ENCODE data around the gene IWS1. TPM values are rescaled to one million over a fixed set of nuclear protein-coding genes. Genes with fewer than 3 reads are reported as not detected.

The IWS1 gene

GRCh38 chr2:127437056-127437455, 89.2 kb downstream of the IWS1 start:
- DNase-seq, result no peak
- no peak overlapping the region for H2BK120ac ChIP-seq (ENCODE audit: low read depth, low read length)
- H3K79me2 ChIP-seq (ENCODE audit: control insufficient read depth, insufficient read depth, low read length), result no peaks in the 10 kb centered on the region
- no peaks in the 10 kb centered on the region for H3K27me3 ChIP-seq (ENCODE audit: insufficient read depth, low read length, poor library complexity)
- no peaks in the 10 kb centered on the region for H3K79me1 ChIP-seq (ENCODE audit: low read length)
- no peak overlapping the region for H3K4me3 ChIP-seq (ENCODE audit: low read length)
- H4K5ac ChIP-seq (ENCODE audit: low read length), result no peak overlapping the region
- H3K4ac ChIP-seq (ENCODE audit: low read depth, low read length), result no peak overlapping the region
- H3K4me1 ChIP-seq (ENCODE audit: control insufficient read depth, low read depth, low read length), result no peaks in the 10 kb centered on the region
- H2BK15ac ChIP-seq (replicated peaks; ENCODE audit: low read depth), result no peak overlapping the region
- no peak overlapping the region for H3K56ac ChIP-seq (ENCODE audit: low read length)
- no peaks in the 10 kb centered on the region for H3K36me3 ChIP-seq (ENCODE audit: control insufficient read depth, insufficient read depth, low read length)
- H2BK5ac ChIP-seq (ENCODE audit: low read length), result no peak overlapping the region
- H3K4me2 ChIP-seq (ENCODE audit: low read length), result no peak overlapping the region
- no peak overlapping the region for H3K23ac ChIP-seq (ENCODE audit: low read length)
- no peak overlapping the region for H3K18ac ChIP-seq (ENCODE audit: low read length)
- H3K27ac ChIP-seq (ENCODE audit: low read depth, low read length), result no peak overlapping the region
- H4K8ac ChIP-seq (ENCODE audit: low read depth, low read length), result no peak overlapping the region
- no CpG with 5 or more reads among the region's 9 CpGs for WGBS (ENCODE audit: extremely low coverage, insufficient coverage, low lambda C conversion rate)
- no peak overlapping the region for H2AK5ac ChIP-seq (ENCODE audit: low read length)
- no peak overlapping the region for H3K9ac ChIP-seq (ENCODE audit: low read length)

- H3K4me2 ChIP-seq (ENCODE audit: low read length), result no peak overlapping the region
- no peak for DNase-seq
- no CpG with 5 or more reads among the region's 6 CpGs for WGBS (ENCODE audit: extremely low coverage, insufficient coverage, low lambda C conversion rate)
- no peaks in the 10 kb centered on the region for H3K36me3 ChIP-seq (ENCODE audit: control insufficient read depth, insufficient read depth, low read length)
- H3K27ac ChIP-seq (ENCODE audit: low read depth, low read length), result no peak overlapping the region
- H3K4me1 ChIP-seq (ENCODE audit: control insufficient read depth, low read depth, low read length), result no peaks in the 10 kb centered on the region
- H4K8ac ChIP-seq (ENCODE audit: low read depth, low read length), result no peak overlapping the region
- no peak overlapping the region for H4K5ac ChIP-seq (ENCODE audit: low read length)
- no peaks in the 10 kb centered on the region for H3K27me3 ChIP-seq (ENCODE audit: insufficient read depth, low read length, poor library complexity)
- no peak overlapping the region for H3K4ac ChIP-seq (ENCODE audit: low read depth, low read length)
- H3K79me1 ChIP-seq (ENCODE audit: low read length), result no peaks in the 10 kb centered on the region
- no peak overlapping the region for H3K9ac ChIP-seq (ENCODE audit: low read length)
- H2BK120ac ChIP-seq (ENCODE audit: low read depth, low read length), result no peak overlapping the region
- no peak overlapping the region for H2BK5ac ChIP-seq (ENCODE audit: low read length)
- H3K23ac ChIP-seq (ENCODE audit: low read length), result no peak overlapping the region
- no peak overlapping the region for H2BK15ac ChIP-seq (replicated peaks; ENCODE audit: low read depth)
- no peaks in the 10 kb centered on the region for H3K79me2 ChIP-seq (ENCODE audit: control insufficient read depth, insufficient read depth, low read length)
- H3K18ac ChIP-seq (ENCODE audit: low read length), result no peak overlapping the region
- H3K56ac ChIP-seq (ENCODE audit: low read length), result no peak overlapping the region
- H3K4me3 ChIP-seq (ENCODE audit: low read length), result no peak overlapping the region
- no peak overlapping the region for H2AK5ac ChIP-seq (ENCODE audit: low read length)
Observed at GRCh38 chr2:127434515-127434914, 91.8 kb downstream of the IWS1 start.

GRCh38 chr2:127431408-127432023, 94.8 kb downstream of the IWS1 start:
- Histone ChIP-seq H3K4ac (ENCODE audit: low read depth, low read length) (no peak overlapping the region), H2BK15ac (replicated peaks; ENCODE audit: low read depth) (no peak overlapping the region), H3K18ac (ENCODE audit: low read length) (no peak overlapping the region), H3K23ac (ENCODE audit: low read length) (no peak overlapping the region), H3K36me3 (ENCODE audit: control insufficient read depth, insufficient read depth, low read length) (no peaks in the 10 kb centered on the region), H4K8ac (ENCODE audit: low read depth, low read length) (no peak overlapping the region), H2AK5ac (ENCODE audit: low read length) (no peak overlapping the region), H3K27ac (ENCODE audit: low read depth, low read length) (no peak overlapping the region), H3K4me2 (ENCODE audit: low read length) (no peak overlapping the region), H3K56ac (ENCODE audit: low read length) (no peak overlapping the region), H3K27me3 (ENCODE audit: insufficient read depth, low read length, poor library complexity) (no peaks in the 10 kb centered on the region), H2BK5ac (ENCODE audit: low read length) (no peak overlapping the region), H3K4me3 (ENCODE audit: low read length) (no peak overlapping the region), H2BK120ac (ENCODE audit: low read depth, low read length) (no peak overlapping the region), H3K79me2 (ENCODE audit: control insufficient read depth, insufficient read depth, low read length) (no peaks in the 10 kb centered on the region), H4K5ac (ENCODE audit: low read length) (no peak overlapping the region), H3K4me1 (ENCODE audit: control insufficient read depth, low read depth, low read length) (no peaks in the 10 kb centered on the region), H3K9ac (ENCODE audit: low read length) (no peak overlapping the region), H3K79me1 (ENCODE audit: low read length) (no peaks in the 10 kb centered on the region)
- WGBS (ENCODE audit: extremely low coverage, insufficient coverage, low lambda C conversion rate), result no CpG with 5 or more reads among the region's 14 CpGs
- DNase-seq, result no peak

Small RNA genes lying within 50 kb of the gene (small RNA-seq; reads per million reads assigned to genes)
- gene RNU4-48P (ENCODE audit: insufficient read depth), result not detected

Data from mesendoderm (in vitro differentiated cells).